ENCODE results near the gene FEN1.

DNA sequence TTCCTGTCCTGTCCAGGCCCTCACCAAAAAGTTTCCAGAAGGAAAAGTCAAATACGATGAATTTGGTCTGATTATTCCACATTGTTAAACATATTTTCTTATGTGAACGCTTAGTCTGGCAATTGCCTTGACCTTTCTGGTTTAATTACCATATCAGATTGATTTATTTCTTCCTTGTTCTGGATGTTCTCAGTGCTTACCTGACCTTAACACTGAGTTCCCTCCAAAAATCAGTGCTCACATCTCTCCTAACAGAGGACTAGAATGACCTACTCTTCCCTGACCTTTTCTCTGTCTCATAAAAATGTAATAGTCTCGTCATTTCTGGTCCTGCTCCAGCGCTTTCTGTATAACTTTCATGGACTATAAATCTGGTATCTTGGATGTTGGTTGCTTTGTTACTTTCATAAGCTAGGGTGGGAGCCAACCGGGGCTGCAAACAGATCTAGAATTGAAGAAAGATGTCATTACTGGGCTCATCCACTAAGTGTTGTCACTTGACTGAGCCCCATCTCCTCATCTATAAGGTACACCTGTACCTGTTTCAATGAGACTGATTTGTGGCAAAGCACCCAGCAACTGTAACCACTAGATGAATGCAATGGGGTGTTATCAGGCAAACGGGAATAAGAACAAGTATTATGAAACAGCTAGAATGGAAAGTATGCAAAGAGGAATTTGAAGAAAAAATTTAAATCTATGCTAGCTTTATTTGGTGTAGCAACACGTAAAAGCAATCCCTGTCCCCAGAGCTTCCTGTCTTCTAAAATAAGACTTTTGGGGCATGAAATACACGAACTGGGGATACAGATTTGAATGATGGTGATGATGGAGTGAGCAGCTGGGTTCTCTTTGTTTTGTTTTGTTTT is 37.8 kb downstream of the FEN1 start:
- no peak for TF ChIP-seq POLR2A (IDR thresholded peaks at IDR 0.05)
- TF ChIP-seq, protein P1, sequence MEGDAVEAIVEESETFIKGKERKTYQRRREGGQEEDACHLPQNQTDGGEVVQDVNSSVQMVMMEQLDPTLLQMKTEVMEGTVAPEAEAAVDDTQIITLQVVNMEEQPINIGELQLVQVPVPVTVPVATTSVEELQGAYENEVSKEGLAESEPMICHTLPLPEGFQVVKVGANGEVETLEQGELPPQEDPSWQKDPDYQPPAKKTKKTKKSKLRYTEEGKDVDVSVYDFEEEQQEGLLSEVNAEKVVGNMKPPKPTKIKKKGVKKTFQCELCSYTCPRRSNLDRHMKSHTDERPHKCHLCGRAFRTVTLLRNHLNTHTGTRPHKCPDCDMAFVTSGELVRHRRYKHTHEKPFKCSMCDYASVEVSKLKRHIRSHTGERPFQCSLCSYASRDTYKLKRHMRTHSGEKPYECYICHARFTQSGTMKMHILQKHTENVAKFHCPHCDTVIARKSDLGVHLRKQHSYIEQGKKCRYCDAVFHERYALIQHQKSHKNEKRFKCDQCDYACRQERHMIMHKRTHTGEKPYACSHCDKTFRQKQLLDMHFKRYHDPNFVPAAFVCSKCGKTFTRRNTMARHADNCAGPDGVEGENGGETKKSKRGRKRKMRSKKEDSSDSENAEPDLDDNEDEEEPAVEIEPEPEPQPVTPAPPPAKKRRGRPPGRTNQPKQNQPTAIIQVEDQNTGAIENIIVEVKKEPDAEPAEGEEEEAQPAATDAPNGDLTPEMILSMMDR (IDR thresholded peaks at IDR 0.05) = no peak
- TF ChIP-seq POLR2AphosphoS5 (IDR thresholded peaks at IDR 0.05) = no peak

Data from upper lobe of left lung (tissue), 4 donors.